Right ventricle myocardium superior (tissue), 1 donor: ENCODE measurements around the gene TMEM198. TPM values are rescaled to one million over a fixed set of nuclear protein-coding genes. Genes with fewer than 3 reads are reported as not detected.
A peak's percentile ranks its signal among the peaks of the same experiment; 100 is the strongest.

Experiments used
- ATAC-seq: fragments of 200-7000 bp; cut with Tn5 transposase; one replicate; pipeline ENCODE4 v1.9.1; 2020; ENCODE audit warnings: mild to moderate bottlenecking; ENCODE audit not compliant: poor library complexity
- DNase-seq: peaks from one replicate; pipeline ENCODE4 v3.0.0-alpha.2; 2020
- intact Hi-C: fragments of 100-400 bp; cut with DNase I; formaldehyde crosslinking; loops from one replicate; pipeline ENCODE4 v1.11.2; 2022
- total RNA-seq: library from RNA; stranded (reverse); fragmentation: NEBNext Ultra II Directional; extraction: Animal tissue kit (Norgen Biotek cat#: 25700); gene quantifications from one replicate; pipeline ENCODE4 v1.2.1, GENCODE V29; 2021
- donor health status: DM: no; HTN: yes; CAD: no; lungs with severe emphysema.

Gene TMEM198
- total RNA-seq, 1 donor from 2014 or later = 2.6 TPM

- ATAC-seq (no peak), DNase-seq (no peak)
- intact Hi-C loops = no loop called here
These were observed 25.2 kb downstream of the TMEM198 start for GRCh38 chr2:219569041-219569440.

GRCh38 chr2:219569635-219570034, 25.8 kb downstream of the TMEM198 start:
- DNase-seq (no peak), ATAC-seq (no peak)
- intact Hi-C loops = no loop called here

- intact Hi-C loops = no loop called here
- DNase-seq (no peak), ATAC-seq (peak; percentile 36)
These were observed 26.5 kb downstream of the TMEM198 start for GRCh38 chr2:219570194-219570923.

- intact Hi-C loops = no loop called here
- ATAC-seq (peak; percentile 10), DNase-seq (no peak)
These were observed 27.1 kb downstream of the TMEM198 start for GRCh38 chr2:219570924-219571310.

- intact Hi-C loops = no loop called here
- peak; percentile 88 for DNase-seq
- peak; percentile 86 for ATAC-seq
These were observed 27.7 kb downstream of the TMEM198 start, which contains the start of gene OBSL1 for GRCh38 chr2:219571311-219572236. Gene OBSL1 (minus strand): TSS chr2:219571539. CDS start chr2:219571232, 307 bp downstream.

GRCh38 chr2:219572237-219573001, 28.6 kb downstream of the TMEM198 start, which contains the start of gene INHA:
Gene INHA (plus strand): TSS chr2:219572310. CDS start chr2:219572375, 65 bp downstream.
- intact Hi-C loops = no loop called here
- ATAC-seq = no peak
- DNase-seq = no peak

- DNase-seq (no peak), ATAC-seq (no peak)
- intact Hi-C loops = no loop called here
These were observed 29.3 kb downstream of the TMEM198 start for GRCh38 chr2:219573166-219573565.

GRCh38 chr2:219574484-219575311, 30.9 kb downstream of the TMEM198 start:
- intact Hi-C loops = no loop called here

GRCh38 chr2:219575566-219576504, 32.0 kb downstream of the TMEM198 start:
- DNase-seq (no peak), ATAC-seq (no peak)
- intact Hi-C loops = no loop called here

More at GRCh38 chr2:219574484-219575311, 30.9 kb downstream of the TMEM198 start:
- ATAC-seq = no peak
- DNase-seq = no peak

GRCh38 chr2:219576505-219577388, 32.9 kb downstream of the TMEM198 start:
- intact Hi-C loops = no loop called here
- DNase-seq (no peak), ATAC-seq (no peak)

- DNase-seq (no peak), ATAC-seq (no peak)
- intact Hi-C loops = no loop called here
These were observed 35.2 kb downstream of the TMEM198 start for GRCh38 chr2:219578811-219579613.

- intact Hi-C loops = no loop called here
- ATAC-seq = no peak
- DNase-seq = no peak
These were observed 37.5 kb downstream of the TMEM198 start for GRCh38 chr2:219581346-219581745.

GRCh38 chr2:219591091-219591490, 47.3 kb downstream of the TMEM198 start:
- DNase-seq = no peak
- intact Hi-C loops = no loop called here
- ATAC-seq = no peak

GRCh38 chr2:219592736-219593135, 48.9 kb downstream of the TMEM198 start:
- intact Hi-C loops = no loop called here
- no peak for ATAC-seq
- no peak for DNase-seq

GRCh38 chr2:219593154-219593553, 49.3 kb downstream of the TMEM198 start:
- DNase-seq (no peak), ATAC-seq (no peak)
- intact Hi-C loops = no loop called here
